SK-N-SH (cell line): ENCODE data around the gene HRH2. TPM values are rescaled to one million over a fixed set of nuclear protein-coding genes. Genes with fewer than 3 reads are reported as not detected.

Experiments used
- CTCF ChIA-PET: fragments of 300-600, 350-600 bp; formaldehyde crosslinking; extraction: SDS; loops from one replicate; lab custom pipeline; 2021; lab: Yijun Ruan, JAX
- POLR2A ChIA-PET: fragments of 350-600 bp; sonication (Branson Sonifier 250); formaldehyde crosslinking; extraction: SDS; loops from one replicate; lab custom pipeline; 2020; ENCODE audit warnings: antibody characterized with exemption, inconsistent platforms; lab: Yijun Ruan, JAX
- DNase-seq: peaks from one replicate; pipeline ENCODE4 v3.0.0; 2012
- H2AFZ ChIP-seq: fragments of 200-600 bp; sonication (generic); 2 replicates; pipeline ENCODE4 v1.8.1; 2016; ENCODE audit warnings: antibody characterized with exemption, mild to moderate bottlenecking, low read depth
- H3F3A ChIP-seq: fragments of 200-600 bp; sonication (generic); replicated peaks from 2 replicates; pipeline ENCODE3; 2016; ENCODE audit warnings: antibody characterized with exemption, mild to moderate bottlenecking; ENCODE audit not compliant: insufficient read depth
- H3K27ac ChIP-seq, 2 experiments: fragments of 200-500 bp in 1 of 2; fragments of 200-600 bp in 1 of 2; sonication (Bioruptor generic) in 1 of 2; sonication (generic), shearing (Covaris generic) in 1 of 2; 2 replicates each; pipeline versions ENCODE4 v1.5.1 to v1.6.1; 2014 to 2016; ENCODE audit warnings: low read depth in 2 of 2, inconsistent platforms in 1 of 2, low read length in 1 of 2, mild to moderate bottlenecking in 1 of 2, mixed read lengths in 1 of 2
- H3K27me3 ChIP-seq: fragments of 200-600 bp; sonication (generic), shearing (Covaris generic); 2 replicates; pipeline ENCODE4 v1.6.1; 2016; ENCODE audit warnings: mixed run types; ENCODE audit not compliant: insufficient read depth
- H3K36me3 ChIP-seq, 2 experiments: fragments of 200-500 bp in 1 of 2; fragments of 200-600 bp in 1 of 2; sonication (Bioruptor generic) in 1 of 2; sonication (generic) in 1 of 2; replicated peaks in 1 of 2; 2 replicates each; pipeline versions ENCODE3 to v1.5.1; 2014 to 2016; ENCODE audit warnings: low read length in 1 of 2, mild to moderate bottlenecking in 1 of 2; ENCODE audit not compliant: insufficient read depth in 2 of 2, control insufficient read depth in 1 of 2
- H3K4me1 ChIP-seq, 2 experiments: fragments of 200-500 bp in 1 of 2; fragments of 200-600 bp in 1 of 2; sonication (Bioruptor generic) in 1 of 2; sonication (generic), shearing (Covaris generic) in 1 of 2; 2 replicates each; pipeline versions ENCODE4 v1.5.1 to v1.6.1; 2014 to 2016; ENCODE audit warnings: low read depth in 1 of 2, low read length in 1 of 2, mixed run types in 1 of 2; ENCODE audit not compliant: insufficient read depth in 2 of 2, control insufficient read depth in 1 of 2
- H3K4me2 ChIP-seq: fragments of 200-600 bp; sonication (generic), shearing (Covaris generic); 2 replicates; pipeline ENCODE4 v1.6.1; 2017; ENCODE audit warnings: mixed run types
- H3K4me3 ChIP-seq, 2 experiments: fragments of 200-500 bp in 1 of 2; fragments of 200-600 bp in 1 of 2; sonication (Bioruptor generic) in 1 of 2; sonication (generic), shearing (Covaris generic) in 1 of 2; 2 replicates each; pipeline versions ENCODE4 v1.5.1 to v1.8.1; 2014 to 2016; ENCODE audit warnings: low read depth in 2 of 2, inconsistent platforms in 1 of 2, low read length in 1 of 2, mild to moderate bottlenecking in 1 of 2, mixed read lengths in 1 of 2, moderate library complexity in 1 of 2
- H3K79me2 ChIP-seq: fragments of 200-600 bp; sonication (generic); 2 replicates; pipeline ENCODE4 v1.8.1; 2017; ENCODE audit warnings: mild to moderate bottlenecking; ENCODE audit not compliant: insufficient read depth
- H3K9ac ChIP-seq: fragments of 200-600 bp; sonication (generic); 2 replicates; pipeline ENCODE4 v1.6.1; 2017; ENCODE audit warnings: mixed run types
- H3K9me2 ChIP-seq: fragments of 200-600 bp; sonication (generic); 2 replicates; pipeline ENCODE4 v1.6.1; 2017; ENCODE audit warnings: mixed run types
- H3K9me3 ChIP-seq: fragments of 200-600 bp; sonication (generic); 2 replicates; pipeline ENCODE4 v1.6.1; 2017; ENCODE audit warnings: mixed run types, mild to moderate bottlenecking, moderate library complexity
- H4K20me1 ChIP-seq: fragments of 200-600 bp; sonication (generic); 2 replicates; pipeline ENCODE4 v1.6.1; 2017; ENCODE audit warnings: mild to moderate bottlenecking, mixed run types; ENCODE audit not compliant: insufficient read depth
- ELF1 ChIP-seq: IDR thresholded peaks from 2 replicates; pipeline ENCODE4 v1.4.0; 2012
- EP300 ChIP-seq, 2 experiments: IDR thresholded peaks; 2 replicates each; pipeline versions ENCODE4 v1.4.0 to v1.6.1; 2012; ENCODE audit warnings: borderline replicate concordance in 1 of 2, low read depth in 1 of 2, low read length in 1 of 2
- EZH2phosphoT487 ChIP-seq: fragments of 200-600 bp; sonication (generic); IDR thresholded peaks from 2 replicates; pipeline ENCODE4 v1.6.1; 2017; ENCODE audit warnings: low read depth, mixed run types, mild to moderate bottlenecking, antibody characterized with exemption, moderate library complexity, borderline replicate concordance
- FOSL2 ChIP-seq: IDR thresholded peaks from 2 replicates; pipeline ENCODE4 v1.4.0; 2012; ENCODE audit warnings: low read depth, mild to moderate bottlenecking, moderate library complexity, borderline replicate concordance
- FOXJ3 ChIP-seq: sonication (generic); formaldehyde crosslinking; IDR thresholded peaks from 2 replicates; pipeline ENCODE4 v1.5.1; 2020; ENCODE audit warnings: mild to moderate bottlenecking, missing genetic modification reagents
- FOXM1 ChIP-seq: IDR thresholded peaks from 2 replicates; pipeline ENCODE4 v1.4.0; 2012; ENCODE audit warnings: low read depth, mild to moderate bottlenecking
- GATA2 ChIP-seq: sonication (generic); formaldehyde crosslinking; IDR thresholded peaks from 2 replicates; pipeline ENCODE4 v1.5.0; 2020; ENCODE audit warnings: mild to moderate bottlenecking, missing genetic modification reagents
- JUND ChIP-seq: IDR thresholded peaks from 2 replicates; pipeline ENCODE4 v1.4.0; 2012
- MXI1 ChIP-seq: IDR thresholded peaks from 2 replicates; pipeline ENCODE4 v1.6.1; 2012; ENCODE audit warnings: mild to moderate bottlenecking, low read depth, low read length, improper control_type of control experiment
- NFIC ChIP-seq: IDR thresholded peaks from 2 replicates; pipeline ENCODE4 v1.4.0; 2012; ENCODE audit warnings: borderline replicate concordance
- RCOR1 ChIP-seq: fragments of 150-350 bp; IDR thresholded peaks from 2 replicates; pipeline ENCODE4 v1.6.1; 2017; ENCODE audit warnings: antibody characterized with exemption, low read length
- RFX5 ChIP-seq: IDR thresholded peaks from 2 replicates; pipeline ENCODE4 v1.6.1; 2012; ENCODE audit warnings: mild to moderate bottlenecking, improper control_type of control experiment, low read length
- RXRA ChIP-seq: IDR thresholded peaks from 2 replicates; pipeline ENCODE4 v1.4.0; 2012; ENCODE audit warnings: low read depth, mild to moderate bottlenecking, borderline replicate concordance
- SIN3A ChIP-seq: IDR thresholded peaks from 2 replicates; pipeline ENCODE4 v1.6.1; 2012; ENCODE audit warnings: low read depth, mild to moderate bottlenecking, low read length, moderate library complexity, borderline replicate concordance
- SMC3 ChIP-seq: IDR thresholded peaks from 2 replicates; pipeline ENCODE4 v1.6.1; 2012; ENCODE audit warnings: low read depth, low read length, improper control_type of control experiment
- TAF1 ChIP-seq: IDR thresholded peaks from 2 replicates; pipeline ENCODE4 v1.6.1; 2012; ENCODE audit warnings: low read depth, mild to moderate bottlenecking, low read length, moderate library complexity, borderline replicate concordance
- TCF12 ChIP-seq: IDR thresholded peaks from 2 replicates; pipeline ENCODE4 v1.4.0; 2012
- TEAD4 ChIP-seq: IDR thresholded peaks from 2 replicates; pipeline ENCODE4 v1.4.0; 2012; ENCODE audit warnings: mild to moderate bottlenecking, borderline replicate concordance; ENCODE audit not compliant: insufficient read depth
- USF1 ChIP-seq: IDR thresholded peaks from 2 replicates; pipeline ENCODE4 v1.4.0; 2012; ENCODE audit warnings: low read depth, borderline replicate concordance
- YY1 ChIP-seq: IDR thresholded peaks from 2 replicates; pipeline ENCODE4 v1.4.0; 2012; ENCODE audit warnings: low read depth, mild to moderate bottlenecking
- WGBS: methylation state at CpG from one replicate; pipeline ENCODE4 v1.1.6; 2017; ENCODE audit warnings: low lambda C conversion rate; 5-methylcytosine and 5-hydroxymethylcytosine counted together
- polyA plus RNA-seq, 3 experiments: library from polyadenylated mRNA; depleted of rRNA; stranded (reverse); fragments of >200 nt; gene quantifications; 2 replicates each; pipeline ENCODE4 v1.2.3, GENCODE V29; 2012
- TF ChIP-seq, protein P1 (sequence below): fragments of 150-350 bp; IDR thresholded peaks from 2 replicates; pipeline ENCODE4 v1.6.1; 2017; ENCODE audit warnings: antibody characterized with exemption, low read length, low read depth, borderline replicate concordance
- TF ChIP-seq, protein P2 (sequence below): IDR thresholded peaks from 2 replicates; pipeline ENCODE4; 2012

The HRH2 gene
- polyA plus RNA-seq, 1 of the 3 experiments (the other 2 are of a cell fraction), result 0.08 TPM

- Histone ChIP-seq H3K27ac (no peak overlapping the region), H3K9me2 (no peaks in the 10 kb centered on the region), H3K79me2 (no peaks in the 10 kb centered on the region), H4K20me1 (no peaks in the 10 kb centered on the region), H3K36me3 (no peaks in the 10 kb centered on the region), H3K4me1 (peaks cover 0 to 3% of the 10 kb centered on the region in 2 experiments; a peak in 1 of 4 replicates), H3F3A (no peaks in the 10 kb centered on the region), H3K4me2 (no peak overlapping the region), H3K4me3 (no peak overlapping the region), H2AFZ (no peak overlapping the region), H3K9ac (no peak overlapping the region), H3K9me3 (no peaks in the 10 kb centered on the region), H3K27me3 (no peaks in the 10 kb centered on the region)
- ChIA-PET POLR2A (no interaction called here), CTCF (no interaction called here)
- TF ChIP-seq RFX5 (no peak), GATA2 (CRISPR knock-in tag) (no peak), TEAD4 (no peak), NFIC (no peak), RCOR1 (no peak), SMC3 (no peak), ELF1 (no peak), TCF12 (no peak), EP300 (IDR thresholded peaks at IDR 0.05; ENCODE audit: borderline replicate concordance in 1 of 2, low read depth in 1 of 2, low read length in 1 of 2) (no peak)
- DNase-seq, result no peak
- 40% methylated on average over 10 of the region's 10 CpGs for WGBS
These were observed 20.2 kb downstream of the HRH2 start for GRCh38 chr5:175678074-175678473.

GRCh38 chr5:175679411-175679810, 21.5 kb downstream of the HRH2 start:
- no peak for DNase-seq
- Histone ChIP-seq H4K20me1 (no peaks in the 10 kb centered on the region), H3K9me2 (no peaks in the 10 kb centered on the region), H3K4me1 (peaks cover 0 to 3% of the 10 kb centered on the region in 2 experiments; a peak in 1 of 4 replicates), H3K36me3 (no peaks in the 10 kb centered on the region), H3K27ac (no peak overlapping the region), H3K4me2 (no peak overlapping the region), H3F3A (no peaks in the 10 kb centered on the region), H3K79me2 (no peaks in the 10 kb centered on the region), H2AFZ (no peak overlapping the region), H3K4me3 (no peak overlapping the region), H3K9me3 (no peaks in the 10 kb centered on the region), H3K9ac (no peak overlapping the region), H3K27me3 (no peaks in the 10 kb centered on the region)
- 47% methylated on average over 3 of the region's 3 CpGs for whole genome bisulfite sequencing
- ChIA-PET CTCF (interaction anchor here (1.2 kb wide), 1 partner anchor 50 kb away, joined by 3 read pairs; no protein-coding TSS in a partner anchor), POLR2A (no interaction called here)
- no peak for TF ChIP-seq FOXJ3 (CRISPR knock-in tag)
- TF ChIP-seq USF1, result no peak
- TF ChIP-seq TCF12, result no peak

GRCh38 chr5:175680020-175680419, 22.1 kb downstream of the HRH2 start:
- ChIA-PET CTCF (interaction anchor here (1.2 kb wide), 1 partner anchor 49 kb away, joined by 3 read pairs; no protein-coding TSS in a partner anchor), POLR2A (no interaction called here)
- H3K79me2 ChIP-seq, result no peaks in the 10 kb centered on the region
- H3K9me2 ChIP-seq, result no peaks in the 10 kb centered on the region
- H3K27ac ChIP-seq, result no peak overlapping the region
- no peak for DNase-seq
- H3K9me3 ChIP-seq, result no peaks in the 10 kb centered on the region
- no peak overlapping the region for H3K4me3 ChIP-seq
- H3K4me2 ChIP-seq, result no peak overlapping the region
- H2AFZ ChIP-seq, result no peak overlapping the region
- H3F3A ChIP-seq, result no peaks in the 10 kb centered on the region
- TF ChIP-seq RXRA, result no peak
- TF ChIP-seq, protein P1, sequence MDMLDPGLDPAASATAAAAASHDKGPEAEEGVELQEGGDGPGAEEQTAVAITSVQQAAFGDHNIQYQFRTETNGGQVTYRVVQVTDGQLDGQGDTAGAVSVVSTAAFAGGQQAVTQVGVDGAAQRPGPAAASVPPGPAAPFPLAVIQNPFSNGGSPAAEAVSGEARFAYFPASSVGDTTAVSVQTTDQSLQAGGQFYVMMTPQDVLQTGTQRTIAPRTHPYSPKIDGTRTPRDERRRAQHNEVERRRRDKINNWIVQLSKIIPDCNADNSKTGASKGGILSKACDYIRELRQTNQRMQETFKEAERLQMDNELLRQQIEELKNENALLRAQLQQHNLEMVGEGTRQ, result no peak
- TF ChIP-seq TCF12, result no peak
- no peak for TF ChIP-seq JUND
- no peak for TF ChIP-seq RCOR1
- TF ChIP-seq, protein P2, sequence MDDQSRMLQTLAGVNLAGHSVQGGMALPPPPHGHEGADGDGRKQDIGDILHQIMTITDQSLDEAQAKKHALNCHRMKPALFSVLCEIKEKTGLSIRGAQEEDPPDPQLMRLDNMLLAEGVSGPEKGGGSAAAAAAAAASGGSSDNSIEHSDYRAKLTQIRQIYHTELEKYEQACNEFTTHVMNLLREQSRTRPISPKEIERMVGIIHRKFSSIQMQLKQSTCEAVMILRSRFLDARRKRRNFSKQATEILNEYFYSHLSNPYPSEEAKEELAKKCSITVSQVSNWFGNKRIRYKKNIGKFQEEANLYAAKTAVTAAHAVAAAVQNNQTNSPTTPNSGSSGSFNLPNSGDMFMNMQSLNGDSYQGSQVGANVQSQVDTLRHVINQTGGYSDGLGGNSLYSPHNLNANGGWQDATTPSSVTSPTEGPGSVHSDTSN, result no peak
- no peak for TF ChIP-seq YY1
- TF ChIP-seq EZH2phosphoT487, result no peak
- no peak for TF ChIP-seq FOXM1
- no peak for TF ChIP-seq MXI1
- TF ChIP-seq FOSL2, result no peak
- no peak for TF ChIP-seq NFIC
- TF ChIP-seq TAF1, result no peak
- no peak for TF ChIP-seq RFX5
- no peak for TF ChIP-seq SIN3A
- no peak for TF ChIP-seq SMC3
- peaks cover 0 to 3% of the 10 kb centered on the region in 2 experiments; a peak in 1 of 4 replicates for H3K4me1 ChIP-seq
- no peaks in the 10 kb centered on the region for H4K20me1 ChIP-seq
- H3K36me3 ChIP-seq, result no peaks in the 10 kb centered on the region
- 50% methylated on average over 8 of the region's 8 CpGs for WGBS
- H3K27me3 ChIP-seq, result no peaks in the 10 kb centered on the region
- no peak overlapping the region for H3K9ac ChIP-seq
